ENCODE measurements around the gene CRYBG1. TPM values are rescaled to one million over a fixed set of nuclear protein-coding genes. Genes with fewer than 3 reads are reported as not detected.

Gene CRYBG1
- total and polyA plus RNA-seq, 2 of the 4 experiments (the other 2 are of a cell fraction), result 0.38 to 1.1 TPM

GRCh38 chr6:106377061-106377540 lies 16.6 kb downstream of the CRYBG1 start:
- H2BK15ac ChIP-seq (ENCODE audit: low read depth, low read length), result no peak overlapping the region
- TF ChIP-seq, protein P1, sequence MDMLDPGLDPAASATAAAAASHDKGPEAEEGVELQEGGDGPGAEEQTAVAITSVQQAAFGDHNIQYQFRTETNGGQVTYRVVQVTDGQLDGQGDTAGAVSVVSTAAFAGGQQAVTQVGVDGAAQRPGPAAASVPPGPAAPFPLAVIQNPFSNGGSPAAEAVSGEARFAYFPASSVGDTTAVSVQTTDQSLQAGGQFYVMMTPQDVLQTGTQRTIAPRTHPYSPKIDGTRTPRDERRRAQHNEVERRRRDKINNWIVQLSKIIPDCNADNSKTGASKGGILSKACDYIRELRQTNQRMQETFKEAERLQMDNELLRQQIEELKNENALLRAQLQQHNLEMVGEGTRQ (IDR thresholded peaks at IDR 0.05; ENCODE audit: low read depth, low read length), result no peak
- TF ChIP-seq FOS (IDR thresholded peaks at IDR 0.05; ENCODE audit: low read depth, low read length), result no peak
- TF ChIP-seq MXI1 (IDR thresholded peaks at IDR 0.05; ENCODE audit: borderline replicate concordance, low read depth, low read length), result no peak
- TF ChIP-seq MAFK (IDR thresholded peaks at IDR 0.05; ENCODE audit: low read depth, low read length), result no peak
- TF ChIP-seq, protein P2, sequence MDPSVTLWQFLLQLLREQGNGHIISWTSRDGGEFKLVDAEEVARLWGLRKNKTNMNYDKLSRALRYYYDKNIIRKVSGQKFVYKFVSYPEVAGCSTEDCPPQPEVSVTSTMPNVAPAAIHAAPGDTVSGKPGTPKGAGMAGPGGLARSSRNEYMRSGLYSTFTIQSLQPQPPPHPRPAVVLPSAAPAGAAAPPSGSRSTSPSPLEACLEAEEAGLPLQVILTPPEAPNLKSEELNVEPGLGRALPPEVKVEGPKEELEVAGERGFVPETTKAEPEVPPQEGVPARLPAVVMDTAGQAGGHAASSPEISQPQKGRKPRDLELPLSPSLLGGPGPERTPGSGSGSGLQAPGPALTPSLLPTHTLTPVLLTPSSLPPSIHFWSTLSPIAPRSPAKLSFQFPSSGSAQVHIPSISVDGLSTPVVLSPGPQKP (IDR thresholded peaks at IDR 0.05; ENCODE audit: borderline replicate concordance, low read depth, low read length), result no peak
- TF ChIP-seq MAZ (IDR thresholded peaks at IDR 0.05; ENCODE audit: borderline replicate concordance, low read depth, low read length), result no peak
- no peak for TF ChIP-seq CTCF (conservative IDR thresholded peaks at IDR 0.05; ENCODE audit: low read depth, low read length)
- TF ChIP-seq CEBPB (IDR thresholded peaks at IDR 0.05; ENCODE audit: low read depth, low read length), result no peak
- no peak for TF ChIP-seq NFE2L2 (IDR thresholded peaks at IDR 0.05; ENCODE audit: low read depth, low read length)
- TF ChIP-seq RCOR1 (IDR thresholded peaks at IDR 0.05; ENCODE audit: insufficient replicate concordance, low read length), result no peak
- TF ChIP-seq RFX5 (IDR thresholded peaks at IDR 0.05; ENCODE audit: low read depth, low read length), result no peak
- TF ChIP-seq SMC3 (IDR thresholded peaks at IDR 0.05; ENCODE audit: low read depth, low read length), result no peak
- TF ChIP-seq POLR2A (IDR thresholded peaks at IDR 0.05; ENCODE audit: low read depth, low read length), result no peak
- no peak for TF ChIP-seq BHLHE40 (IDR thresholded peaks at IDR 0.05; ENCODE audit: low read depth, low read length)
- no peak for TF ChIP-seq RAD21 (IDR thresholded peaks at IDR 0.05; ENCODE audit: low read length)
- no peak for TF ChIP-seq CHD1 (IDR thresholded peaks at IDR 0.05; ENCODE audit: low read depth, low read length)
- no peak overlapping the region for H3K18ac ChIP-seq (ENCODE audit: low read depth, low read length)
- H3K14ac ChIP-seq (replicated peaks; ENCODE audit: low read depth, low read length), result no peak overlapping the region
- no peak overlapping the region for H2BK5ac ChIP-seq (ENCODE audit: low read depth, low read length, poor library complexity, severe bottlenecking)
- no TSS peak for BruUV-seq (replicated peaks)
- H4K20me1 ChIP-seq (ENCODE audit: insufficient read depth, low read length), result no peaks in the 10 kb centered on the region
- DNase-seq (peak; percentile 34), ATAC-seq (ENCODE audit: low read depth) (0 out of 2 replicates have a peak, but pooled peaks have one; percentile 14)
- no peak overlapping the region for H3K4ac ChIP-seq (ENCODE audit: low read depth, low read length)
- no peaks in the 10 kb centered on the region for H3K79me1 ChIP-seq (ENCODE audit: low read depth in 1 of 2, low read length in 2 of 2)
- no peak overlapping the region for H4K8ac ChIP-seq (ENCODE audit: low read depth in 2 of 2, low read length in 2 of 2)
- intact Hi-C loops (cut with micrococcal nuclease), result no loop called here
- no peak overlapping the region for H2AFZ ChIP-seq (replicated peaks; ENCODE audit: low read length, poor library complexity)
- no peak overlapping the region for H3K4me3 ChIP-seq (ENCODE audit: insufficient read depth, low read depth, low read length)
- H3K36me3 ChIP-seq (ENCODE audit: control insufficient read depth, insufficient read depth, low read length), result no peaks in the 10 kb centered on the region
- no peaks in the 10 kb centered on the region for H3K9me3 ChIP-seq (ENCODE audit: control insufficient read depth, insufficient read depth, low read length)
- no peak overlapping the region for H4K5ac ChIP-seq (ENCODE audit: low read depth, low read length)
- ChIA-PET POLR2A (ENCODE audit: unreplicated experiment) (no interaction called here), CTCF (no interaction called here)
- no peaks in the 10 kb centered on the region for H3K9me1 ChIP-seq (ENCODE audit: insufficient read depth, low read length)
- no peaks in the 10 kb centered on the region for H3K4me1 ChIP-seq (ENCODE audit: control insufficient read depth, insufficient read depth, low read length)
- H3K27ac ChIP-seq (ENCODE audit: insufficient read depth, low read length), result no peak overlapping the region
- dilution Hi-C loops (cut with HindIII; ENCODE audit: low sequenced_read_pairs, unreplicated experiment), result no loop called here
- WGBS, 2 experiments (ENCODE audit: extremely low coverage in 2 of 2, insufficient read length in 1 of 2), result no CpG with 5 or more reads among the region's 5 CpGs
- no peak overlapping the region for H2BK20ac ChIP-seq (ENCODE audit: low read depth, low read length)
- no peak overlapping the region for H3K23ac ChIP-seq (ENCODE audit: low read depth, low read length)
- H2BK120ac ChIP-seq (ENCODE audit: low read depth, low read length), result no peak overlapping the region
- peaks cover 9% of the 10 kb centered on the region for H3K27me3 ChIP-seq (ENCODE audit: control insufficient read depth, insufficient read depth, low read length)
- H3K9ac ChIP-seq (ENCODE audit: low read depth, low read length), result no peak overlapping the region
- in situ Hi-C loops (cut with MboI; ENCODE audit: low sequenced_read_pairs), result no loop called here
- no peak overlapping the region for H3K4me2 ChIP-seq (ENCODE audit: low read depth, low read length)
- H4K91ac ChIP-seq (ENCODE audit: insufficient read depth, low read depth, low read length), result no peak overlapping the region
- no peak overlapping the region for H2AK9ac ChIP-seq (replicated peaks; ENCODE audit: low read depth, low read length, poor library complexity)
- no peak overlapping the region for H2AK5ac ChIP-seq (ENCODE audit: low read depth, low read length)
- H3K56ac ChIP-seq (ENCODE audit: extremely low read depth, insufficient read depth, low read length), result no peak overlapping the region

All from IMR-90 (cell line).